ENCODE data around the gene SMC6.

The SMC6 gene

GRCh38 chr2:17757321-17757720 lies 3.7 kb upstream of the SMC6 start:
- Histone ChIP-seq H3K9me3 (ENCODE audit: low read length) (no peaks in the 10 kb centered on the region), H3K4me1 (ENCODE audit: insufficient read depth, low read length) (peaks cover 26% of the 10 kb centered on the region), H2AFZ (ENCODE audit: low read depth, low read length) (no peak overlapping the region), H3K4me3 (ENCODE audit: low read length) (no peak overlapping the region), H3K27me3 (ENCODE audit: insufficient read depth, low read length) (no peaks in the 10 kb centered on the region), H3K36me3 (ENCODE audit: insufficient read depth, low read length) (peaks cover 7% of the 10 kb centered on the region)

GRCh38 chr2:17756668-17757067 lies 3.1 kb upstream of the SMC6 start:
- peaks cover 31% of the 10 kb centered on the region for H3K4me1 ChIP-seq (ENCODE audit: insufficient read depth, low read length)
- no peaks in the 10 kb centered on the region for H3K27me3 ChIP-seq (ENCODE audit: insufficient read depth, low read length)
- peaks cover 5% of the 10 kb centered on the region for H3K36me3 ChIP-seq (ENCODE audit: insufficient read depth, low read length)
- no peak overlapping the region for H2AFZ ChIP-seq (ENCODE audit: low read depth, low read length)
- H3K4me3 ChIP-seq (ENCODE audit: low read length), result no peak overlapping the region
- H3K9me3 ChIP-seq (ENCODE audit: low read length), result no peaks in the 10 kb centered on the region

- H2AFZ ChIP-seq (ENCODE audit: low read depth, low read length), result peak overlapping the region; percentile 96
- no peaks in the 10 kb centered on the region for H3K27me3 ChIP-seq (ENCODE audit: insufficient read depth, low read length)
- peaks cover 31% of the 10 kb centered on the region for H3K4me1 ChIP-seq (ENCODE audit: insufficient read depth, low read length)
- H3K4me3 ChIP-seq (ENCODE audit: low read length), result peak overlapping the region; percentile 75
- H3K36me3 ChIP-seq (ENCODE audit: insufficient read depth, low read length), result no peaks in the 10 kb centered on the region
- H3K9me3 ChIP-seq (ENCODE audit: low read length), result no peaks in the 10 kb centered on the region
Observed at GRCh38 chr2:17754773-17755425, 1.3 kb upstream of the SMC6 start.

GRCh38 chr2:17752892-17753802 lies 463 bp downstream of the SMC6 start:
- Histone ChIP-seq H2AFZ (ENCODE audit: low read depth, low read length) (peak overlapping the region; percentile 96), H3K4me3 (ENCODE audit: low read length) (peak overlapping the region; percentile 75), H3K4me1 (ENCODE audit: insufficient read depth, low read length) (peaks cover 31% of the 10 kb centered on the region), H3K9me3 (ENCODE audit: low read length) (no peaks in the 10 kb centered on the region), H3K27me3 (ENCODE audit: insufficient read depth, low read length) (no peaks in the 10 kb centered on the region), H3K36me3 (ENCODE audit: insufficient read depth, low read length) (no peaks in the 10 kb centered on the region)

GRCh38 chr2:17752246-17752645 lies 1.4 kb downstream of the SMC6 start:
- Histone ChIP-seq H3K9me3 (ENCODE audit: low read length) (no peaks in the 10 kb centered on the region), H3K4me3 (ENCODE audit: low read length) (peak overlapping the region; percentile 75), H2AFZ (ENCODE audit: low read depth, low read length) (no peak overlapping the region), H3K4me1 (ENCODE audit: insufficient read depth, low read length) (peaks cover 31% of the 10 kb centered on the region), H3K27me3 (ENCODE audit: insufficient read depth, low read length) (no peaks in the 10 kb centered on the region), H3K36me3 (ENCODE audit: insufficient read depth, low read length) (no peaks in the 10 kb centered on the region)

- H3K27me3 ChIP-seq (ENCODE audit: insufficient read depth, low read length), result no peaks in the 10 kb centered on the region
- H3K36me3 ChIP-seq (ENCODE audit: insufficient read depth, low read length), result peaks cover 8% of the 10 kb centered on the region
- H3K4me3 ChIP-seq (ENCODE audit: low read length), result no peak overlapping the region
- H3K9me3 ChIP-seq (ENCODE audit: low read length), result no peaks in the 10 kb centered on the region
- H2AFZ ChIP-seq (ENCODE audit: low read depth, low read length), result no peak overlapping the region
- peaks cover 16% of the 10 kb centered on the region for H3K4me1 ChIP-seq (ENCODE audit: insufficient read depth, low read length)
Observed at GRCh38 chr2:17749753-17750438, 3.7 kb downstream of the SMC6 start.

GRCh38 chr2:17748745-17749144 lies 4.9 kb downstream of the SMC6 start:
- no peak overlapping the region for H3K4me3 ChIP-seq (ENCODE audit: low read length)

GRCh38 chr2:17747684-17748452 lies 5.7 kb downstream of the SMC6 start:
- Histone ChIP-seq H3K27me3 (ENCODE audit: insufficient read depth, low read length) (no peaks in the 10 kb centered on the region), H2AFZ (ENCODE audit: low read depth, low read length) (no peak overlapping the region), H3K9me3 (ENCODE audit: low read length) (no peaks in the 10 kb centered on the region), H3K4me3 (ENCODE audit: low read length) (no peak overlapping the region), H3K4me1 (ENCODE audit: insufficient read depth, low read length) (peaks cover 11% of the 10 kb centered on the region), H3K36me3 (ENCODE audit: insufficient read depth, low read length) (peaks cover 20% of the 10 kb centered on the region)

More at GRCh38 chr2:17748745-17749144, 4.9 kb downstream of the SMC6 start:
- Histone ChIP-seq H3K9me3 (ENCODE audit: low read length) (no peaks in the 10 kb centered on the region), H2AFZ (ENCODE audit: low read depth, low read length) (no peak overlapping the region), H3K4me1 (ENCODE audit: insufficient read depth, low read length) (peaks cover 14% of the 10 kb centered on the region), H3K36me3 (ENCODE audit: insufficient read depth, low read length) (peaks cover 18% of the 10 kb centered on the region), H3K27me3 (ENCODE audit: insufficient read depth, low read length) (no peaks in the 10 kb centered on the region)

- H3K9me3 ChIP-seq (ENCODE audit: low read length), result no peaks in the 10 kb centered on the region
- H3K4me3 ChIP-seq (ENCODE audit: low read length), result no peak overlapping the region
- no peaks in the 10 kb centered on the region for H3K27me3 ChIP-seq (ENCODE audit: insufficient read depth, low read length)
- H2AFZ ChIP-seq (ENCODE audit: low read depth, low read length), result no peak overlapping the region
- H3K36me3 ChIP-seq (ENCODE audit: insufficient read depth, low read length), result peaks cover 58% of the 10 kb centered on the region
- H3K4me1 ChIP-seq (ENCODE audit: insufficient read depth, low read length), result no peaks in the 10 kb centered on the region
Observed at GRCh38 chr2:17740203-17740602, 13.4 kb downstream of the SMC6 start.

- Histone ChIP-seq H3K9me3 (ENCODE audit: low read length) (no peaks in the 10 kb centered on the region), H3K27me3 (ENCODE audit: insufficient read depth, low read length) (no peaks in the 10 kb centered on the region), H2AFZ (ENCODE audit: low read depth, low read length) (no peak overlapping the region), H3K36me3 (ENCODE audit: insufficient read depth, low read length) (peaks cover 55% of the 10 kb centered on the region), H3K4me1 (ENCODE audit: insufficient read depth, low read length) (no peaks in the 10 kb centered on the region), H3K4me3 (ENCODE audit: low read length) (no peak overlapping the region)
Observed at GRCh38 chr2:17736989-17737388, 16.6 kb downstream of the SMC6 start.

- Histone ChIP-seq H3K4me3 (ENCODE audit: low read length) (no peak overlapping the region), H3K4me1 (ENCODE audit: insufficient read depth, low read length) (no peaks in the 10 kb centered on the region), H2AFZ (ENCODE audit: low read depth, low read length) (no peak overlapping the region), H3K9me3 (ENCODE audit: low read length) (no peaks in the 10 kb centered on the region), H3K27me3 (ENCODE audit: insufficient read depth, low read length) (no peaks in the 10 kb centered on the region), H3K36me3 (ENCODE audit: insufficient read depth, low read length) (peaks cover 59% of the 10 kb centered on the region)
Observed at GRCh38 chr2:17735864-17736263, 17.7 kb downstream of the SMC6 start.

- no peaks in the 10 kb centered on the region for H3K9me3 ChIP-seq (ENCODE audit: low read length)
- H2AFZ ChIP-seq (ENCODE audit: low read depth, low read length), result no peak overlapping the region
- H3K36me3 ChIP-seq (ENCODE audit: insufficient read depth, low read length), result peaks cover 58% of the 10 kb centered on the region
- H3K4me3 ChIP-seq (ENCODE audit: low read length), result no peak overlapping the region
- no peaks in the 10 kb centered on the region for H3K27me3 ChIP-seq (ENCODE audit: insufficient read depth, low read length)
- no peaks in the 10 kb centered on the region for H3K4me1 ChIP-seq (ENCODE audit: insufficient read depth, low read length)
Observed at GRCh38 chr2:17733599-17733998, 20.0 kb downstream of the SMC6 start.
